GM19397 (cell line): ENCODE measurements around the gene TMEM38A.

ENCODE experiments used
- ATAC-seq: cut with Tn5 transposase; IDR thresholded peaks from one replicate; pipeline ENCODE4 v1.9.1; 2021; ENCODE audit warnings: mild to moderate bottlenecking, moderate library complexity; ENCODE audit not compliant: unreplicated experiment

Gene TMEM38A

GRCh38 chr19:16739546-16739945 lies 78.6 kb downstream of the TMEM38A start:
- no peak for ATAC-seq
